ENCODE results near the gene NPC1L1.
"Not testable (repeated sequence)": the region's sequence is repeated elsewhere in the genome, so short reads cannot be mapped to it uniquely, and the experiment has no call there.

NPC1L1 gene

DNA sequence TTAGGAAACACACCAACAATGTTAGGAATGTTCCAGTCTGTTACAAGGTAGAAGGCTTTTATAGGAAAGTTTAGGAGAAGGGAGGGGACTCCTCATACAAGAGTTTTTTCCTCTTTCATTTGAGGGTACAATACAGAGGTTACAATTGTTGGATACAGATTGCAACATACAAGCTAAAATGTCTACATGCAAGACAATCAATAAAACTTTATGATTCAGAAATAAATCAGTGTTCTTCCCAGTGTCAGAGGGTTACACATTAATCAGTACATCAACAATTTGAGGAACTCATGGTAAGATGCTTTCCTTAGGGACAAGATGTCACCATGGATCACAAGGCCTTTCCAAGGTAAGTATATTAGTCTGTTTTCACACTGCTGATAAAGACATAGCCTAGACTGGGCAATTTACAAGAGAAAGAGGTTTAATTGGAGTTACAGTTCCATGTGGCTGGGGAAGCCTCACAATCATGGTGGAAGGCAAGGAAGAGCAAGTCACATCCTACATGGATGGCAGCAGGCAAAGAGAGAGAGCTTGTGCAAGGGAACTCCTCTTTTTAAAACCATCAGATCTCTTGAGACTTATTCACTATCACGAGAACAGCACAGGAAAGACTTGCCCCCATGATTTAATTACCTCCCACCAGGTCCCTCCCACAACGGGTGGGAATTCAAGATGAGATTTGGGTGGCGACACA is 34.4 kb downstream of the NPC1L1 start:
- DNase-seq (ENCODE audit: low spot score), result not testable (repeated sequence)

- DNase-seq (ENCODE audit: low spot score), result no peak
Observed at GRCh38 chr7:44505595-44505994, 35.5 kb downstream of the NPC1L1 start.

- DNase-seq (ENCODE audit: low spot score), result no peak
Observed at GRCh38 chr7:44498230-44498954, 42.7 kb downstream of the NPC1L1 start.

DNA sequence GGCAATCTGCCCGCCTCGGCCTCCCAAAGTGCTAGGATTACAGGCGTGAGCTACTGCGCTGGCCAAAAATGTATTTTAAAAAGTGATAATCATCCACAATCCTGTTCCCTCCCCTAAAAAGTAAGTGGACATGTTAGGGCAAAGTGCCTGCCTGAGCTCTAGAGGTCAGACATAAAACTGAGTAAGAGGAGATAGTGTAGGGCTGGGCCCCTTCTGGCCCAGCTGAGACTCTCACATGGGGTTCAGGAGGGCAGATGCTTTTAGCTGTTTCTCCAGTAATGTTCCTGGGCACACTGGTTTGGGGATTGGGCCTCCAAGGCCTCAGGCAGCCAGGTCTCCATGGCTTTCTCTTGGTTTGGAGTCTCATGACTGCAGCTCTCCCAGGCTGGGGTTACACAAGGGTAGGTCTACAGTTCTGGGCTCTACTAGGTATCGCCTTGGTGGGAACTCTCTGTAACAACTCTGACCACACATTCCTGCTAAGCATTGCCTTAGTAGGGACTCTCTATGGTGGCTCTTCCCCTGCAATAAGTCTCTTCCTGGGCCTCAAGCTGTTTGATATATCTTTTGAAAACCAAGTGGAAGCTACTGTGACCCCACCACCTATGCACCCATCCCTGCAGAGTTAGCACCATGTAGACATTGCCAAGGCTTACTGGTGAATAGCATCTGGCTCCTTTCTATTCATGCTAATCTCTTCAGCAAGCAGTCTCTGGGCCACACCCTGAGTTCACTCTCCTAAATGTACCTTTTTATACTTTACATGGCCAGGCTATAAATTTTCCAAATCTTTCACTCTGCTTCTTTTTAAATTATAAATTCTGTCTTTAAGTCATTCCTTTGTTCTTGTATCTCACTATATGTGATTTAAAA is 43.7 kb downstream of the NPC1L1 start:
- DNase-seq (ENCODE audit: low spot score), result no peak

DNA sequence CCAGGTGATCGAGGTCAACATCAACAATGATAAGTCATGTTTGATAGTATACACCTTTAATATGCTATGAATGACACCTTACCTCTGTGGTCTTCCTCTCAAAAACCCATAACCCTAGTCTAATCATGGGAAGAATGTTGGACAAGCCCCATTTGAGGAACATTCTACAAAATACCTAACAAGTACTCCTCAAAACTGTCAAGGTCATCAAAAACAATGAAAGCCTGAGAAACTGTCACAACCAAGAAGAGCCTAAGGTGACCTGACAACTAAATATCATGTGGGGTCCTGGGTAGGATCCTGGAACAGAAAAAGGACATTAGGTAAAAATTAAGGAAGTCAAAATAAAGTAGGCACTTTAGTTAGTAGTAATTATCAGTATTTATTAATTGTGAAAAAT is 44.7 kb downstream of the NPC1L1 start:
- no peak for DNase-seq (ENCODE audit: low spot score)

DNA sequence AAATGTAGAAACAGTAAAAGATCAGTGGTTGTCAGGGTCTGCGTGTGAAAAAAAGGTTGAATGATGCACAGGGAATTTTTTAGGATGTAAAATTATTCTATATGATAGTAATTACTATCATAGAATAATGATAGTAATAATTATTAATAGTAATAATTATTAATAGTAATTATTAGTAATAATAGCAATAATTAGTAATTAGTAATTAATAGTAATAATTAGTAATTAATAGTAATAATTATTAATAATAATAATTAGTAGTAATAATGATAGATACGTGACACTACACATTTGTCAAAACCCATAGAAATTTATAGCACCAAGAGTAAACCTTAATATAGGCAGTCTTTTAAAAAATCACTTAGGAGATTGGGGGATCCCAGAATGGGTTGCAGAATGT is 46.2 kb downstream of the NPC1L1 start:
- no peak for DNase-seq (ENCODE audit: low spot score)

GRCh38 chr7:44491229-44491628 is 49.9 kb downstream of the NPC1L1 start:
- no peak for DNase-seq (ENCODE audit: low spot score)

GRCh38 chr7:44490351-44491200 is 50.6 kb downstream of the NPC1L1 start, which contains the start of gene NUDCD3:
TSS of gene NUDCD3 (minus strand) at chr7:44490658. CDS start at chr7:44490600, 58 bp downstream.
- peak; percentile 96 for DNase-seq (ENCODE audit: low spot score)

GRCh38 chr7:44489955-44490350 is 51.2 kb downstream of the NPC1L1 start:
- no peak for DNase-seq (ENCODE audit: low spot score)

DNA sequence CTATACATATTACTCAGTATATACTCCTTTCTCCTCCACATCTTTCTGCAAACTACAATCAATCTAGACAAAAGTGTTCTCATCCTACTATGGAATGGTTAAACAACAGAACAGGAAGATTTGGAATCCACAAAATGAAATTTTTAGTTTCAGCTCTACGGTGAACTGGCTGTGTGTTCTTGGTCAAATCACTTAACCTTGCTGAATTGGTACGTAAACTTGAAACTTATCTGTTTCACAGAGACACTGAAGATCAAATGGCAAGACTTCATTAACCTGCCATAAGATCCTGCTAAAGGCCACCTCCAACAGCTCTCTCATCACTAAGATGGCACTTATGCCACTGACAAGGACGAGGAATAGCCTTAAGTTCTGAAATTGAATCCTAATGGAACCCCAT is 52.2 kb downstream of the NPC1L1 start:
- DNase-seq (ENCODE audit: low spot score), result no peak

DNA sequence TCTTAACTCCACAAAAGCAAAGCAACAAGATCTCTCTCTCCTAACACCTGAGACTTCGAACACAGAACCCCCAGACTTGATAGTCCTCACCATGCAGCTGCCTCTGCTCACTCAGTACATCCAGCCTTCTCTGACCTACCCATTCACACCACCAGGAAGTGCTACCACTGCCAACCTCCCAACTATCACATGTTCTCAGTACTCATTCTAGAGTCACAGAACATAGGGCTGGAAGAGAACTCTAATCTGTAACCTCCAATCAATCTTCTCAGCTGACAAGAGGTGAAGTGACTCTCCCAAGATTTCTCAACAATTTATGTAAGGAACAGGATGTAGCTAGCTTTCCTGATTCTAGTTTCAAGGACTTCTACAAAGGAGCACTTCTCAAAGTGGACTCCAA is 54.4 kb downstream of the NPC1L1 start:
- no peak for DNase-seq (ENCODE audit: low spot score)

DNA sequence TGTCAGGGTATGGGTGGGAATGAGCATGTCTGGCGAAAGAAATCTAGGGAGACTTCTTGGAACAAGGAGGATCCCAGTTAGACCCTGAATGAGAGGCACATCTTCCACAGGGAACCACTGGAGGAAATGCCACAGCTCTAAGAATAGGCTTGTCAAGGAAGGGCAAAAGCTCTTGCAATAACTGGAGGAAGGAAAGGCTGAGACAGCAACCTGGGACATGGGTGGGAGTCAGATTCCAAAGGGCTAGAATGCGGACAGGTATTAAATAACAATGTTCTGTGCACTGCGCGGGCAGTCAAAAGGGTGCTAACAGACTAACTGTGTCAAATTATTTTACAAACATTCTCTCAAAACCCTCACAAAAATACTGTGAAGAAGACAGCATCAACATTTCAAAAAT is 55.1 kb downstream of the NPC1L1 start:
- DNase-seq (ENCODE audit: low spot score), result no peak

- DNase-seq (ENCODE audit: low spot score), result no peak
Observed at GRCh38 chr7:44484482-44485313, 56.4 kb downstream of the NPC1L1 start.

DNA sequence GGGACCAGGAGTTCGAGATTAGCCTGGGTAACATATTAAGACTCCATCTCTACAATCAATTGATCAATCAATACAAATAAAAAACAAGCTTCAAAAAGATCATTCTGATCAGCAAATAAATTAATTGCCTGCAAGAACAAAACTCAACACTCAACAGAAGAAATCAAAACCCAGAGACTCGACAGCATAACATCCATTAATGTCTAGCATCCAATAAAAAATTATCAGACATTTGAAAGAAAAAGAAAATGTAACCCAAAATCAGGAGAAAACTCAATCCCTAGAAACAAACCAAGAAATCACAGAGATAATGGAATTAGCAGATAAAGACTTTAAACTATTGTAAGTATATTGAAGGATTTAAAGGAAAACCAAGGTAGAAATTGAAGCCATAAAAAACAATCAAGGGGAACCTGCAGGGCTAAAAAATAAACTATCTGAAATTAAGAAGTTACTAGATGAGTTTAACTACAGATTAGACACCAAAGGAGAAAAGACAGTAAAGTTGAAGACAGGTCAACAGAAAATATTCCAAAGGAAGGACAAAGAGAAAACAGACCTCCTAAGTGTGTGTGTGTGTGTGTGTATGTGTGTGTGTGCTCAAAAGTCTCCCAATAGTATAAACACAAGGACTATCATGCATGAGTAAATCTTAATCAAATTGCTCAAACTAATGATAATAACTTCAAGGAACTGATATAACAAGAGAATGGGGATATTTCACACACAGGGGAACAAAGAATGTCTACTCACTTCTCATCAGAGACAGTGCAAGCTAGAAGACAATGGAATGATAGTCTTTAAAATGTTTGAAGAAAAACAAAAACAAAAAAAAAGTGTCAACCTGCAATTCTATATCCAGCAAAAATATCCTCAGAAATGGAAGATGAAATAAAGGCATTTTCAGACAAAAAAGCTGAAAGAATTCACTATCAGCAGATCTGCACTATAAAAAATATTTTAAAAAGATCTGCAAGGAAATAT is 58.3 kb downstream of the NPC1L1 start:
- no peak for DNase-seq (ENCODE audit: low spot score)

- no peak for DNase-seq (ENCODE audit: low spot score)
Observed at GRCh38 chr7:44477938-44478337, 63.2 kb downstream of the NPC1L1 start.

DNA sequence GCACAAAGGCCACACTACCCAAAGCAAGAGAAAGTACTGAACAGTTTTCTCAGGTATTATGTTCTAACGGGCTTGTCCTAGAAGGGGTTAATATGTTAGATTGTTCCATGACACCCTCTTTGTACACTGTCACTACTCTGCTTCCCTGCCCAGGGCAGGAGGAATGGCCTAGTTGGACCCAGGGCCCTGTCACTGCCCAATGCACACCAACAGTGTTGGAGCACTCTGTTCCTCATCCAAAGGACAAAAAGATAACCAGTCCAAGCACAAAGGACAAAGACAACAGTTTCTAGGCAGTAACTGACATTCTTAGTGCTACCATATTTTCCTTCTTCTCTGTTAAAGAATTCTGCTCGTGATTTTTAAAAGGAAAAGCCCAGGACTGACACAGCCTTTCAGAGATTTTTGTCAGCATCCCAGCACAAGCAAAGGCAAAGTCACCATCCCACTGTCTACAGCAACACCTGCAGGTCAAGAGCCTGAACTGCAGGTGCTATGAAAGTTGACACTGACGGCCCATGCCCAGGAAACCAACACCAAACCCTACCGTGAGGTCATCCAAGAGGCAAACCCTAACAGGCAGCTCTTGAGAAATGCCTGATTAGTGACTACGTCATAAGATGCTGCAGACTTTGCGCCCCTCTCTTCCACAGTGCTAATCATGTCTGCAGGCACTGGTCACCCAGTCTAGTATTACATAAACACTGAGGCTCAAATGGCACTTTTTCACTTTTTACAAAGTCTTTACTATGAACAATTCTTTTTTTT is 63.9 kb downstream of the NPC1L1 start:
- DNase-seq (ENCODE audit: low spot score), result peak; percentile 84

- DNase-seq (ENCODE audit: low spot score), result no peak
Observed at GRCh38 chr7:44476313-44476712, 64.8 kb downstream of the NPC1L1 start.

- peak; percentile 82 for DNase-seq (ENCODE audit: low spot score)
Observed at GRCh38 chr7:44473295-44473694, 67.8 kb downstream of the NPC1L1 start.

GRCh38 chr7:44472843-44473242 is 68.3 kb downstream of the NPC1L1 start:
- no peak for DNase-seq (ENCODE audit: low spot score)

All from COLO829 (cell line).